Adrenal gland (tissue), 5 donors: ENCODE measurements around the gene SMURF2.

Experiments used
- CTCF ChIP-seq, 6 experiments: fragments of 450-650 bp in 4 of 6; fragments of 200-600 bp in 2 of 6; sonication (generic) in 1 of 6; IDR thresholded peaks; 1 replicate in 5 of 6; 2 replicates in 1 of 6; pipeline versions ENCODE4 v1.5.1 to v1.8.0; 2016 to 2021; ENCODE audit warnings: antibody characterized with exemption in 6 of 6, mild to moderate bottlenecking in 2 of 6, moderate library complexity in 1 of 6
- POLR2A ChIP-seq, 2 donors: fragments of 450-650 bp; IDR thresholded peaks; one replicate each; pipeline ENCODE4 v1.6.1; 2017; ENCODE audit warnings: antibody characterized with exemption in 2 of 2, mild to moderate bottlenecking in 2 of 2, moderate library complexity in 1 of 2
- donor health status: DM: no; HTN: no; CAD: no.

GRCh38 chr17:64572682-64573154, 89.4 kb downstream of the SMURF2 start:
- no peak for TF ChIP-seq POLR2A (IDR thresholded peaks at IDR 0.05)
- TF ChIP-seq CTCF (IDR thresholded peaks at IDR 0.05) = no peak
